MM.1S (cell line): Measurements from ENCODE around the gene ALKBH3.

Experiments used
- EZH2 ChIP-seq: fragments of 300-600 bp; sonication (generic); optimal IDR thresholded peaks from 2 replicates; pipeline ENCODE3; 2017; ENCODE audit warnings: low read depth, mild to moderate bottlenecking, antibody characterized with exemption, low read length, mixed read lengths
- EZH2phosphoT487 ChIP-seq: fragments of 300-600 bp; sonication (generic); IDR thresholded peaks from 2 replicates; pipeline ENCODE4 v1.6.1; 2018; ENCODE audit warnings: antibody characterized with exemption, low read length
- TF ChIP-seq, protein P1 (sequence below): fragments of 300-600 bp; sonication (generic); IDR thresholded peaks from 2 replicates; pipeline ENCODE4 v1.5.1; 2016; ENCODE audit warnings: antibody characterized with exemption, low read length, mixed read lengths

DNA sequence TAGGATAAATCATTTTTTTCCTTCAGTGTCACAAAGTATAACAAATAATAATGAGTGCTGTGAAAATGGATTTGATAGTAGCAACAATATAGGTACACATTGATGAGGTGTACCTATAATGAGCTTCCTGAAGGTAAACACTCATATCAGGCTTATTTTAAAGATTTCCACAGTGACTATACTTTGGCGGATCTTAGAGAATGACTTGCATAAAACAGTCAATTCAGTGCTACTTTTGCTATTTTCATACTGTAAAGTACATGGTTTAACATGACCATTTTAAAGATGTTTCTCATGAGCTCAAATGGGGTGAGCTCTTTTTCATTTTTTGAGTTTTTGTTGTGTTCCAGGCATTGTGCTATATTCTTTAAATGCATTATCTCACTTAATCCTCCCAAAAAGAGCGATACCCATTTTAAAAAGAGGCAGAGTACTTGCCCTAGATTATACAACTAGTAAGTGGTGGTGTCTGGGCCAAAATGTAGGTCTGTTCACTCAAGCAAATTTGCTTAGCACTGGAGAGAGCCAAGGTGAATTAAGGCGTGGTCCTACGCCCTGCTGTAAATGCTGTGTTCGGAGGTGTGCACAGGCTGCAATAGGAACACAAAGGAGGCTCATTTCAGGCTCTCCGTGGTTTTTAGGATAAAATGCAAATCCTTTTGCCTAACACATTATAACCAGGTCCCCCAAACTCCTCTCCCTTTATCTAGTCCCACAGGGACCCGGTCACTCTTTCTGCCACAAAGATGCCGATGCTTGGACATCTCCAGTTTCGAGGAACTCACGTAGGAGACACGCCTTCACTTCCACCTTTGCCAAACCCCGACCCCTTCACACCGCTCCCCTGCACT is 617 bp upstream of the ALKBH3 start:
- TF ChIP-seq EZH2 (no peak), EZH2phosphoT487 (no peak)
- TF ChIP-seq, protein P1, sequence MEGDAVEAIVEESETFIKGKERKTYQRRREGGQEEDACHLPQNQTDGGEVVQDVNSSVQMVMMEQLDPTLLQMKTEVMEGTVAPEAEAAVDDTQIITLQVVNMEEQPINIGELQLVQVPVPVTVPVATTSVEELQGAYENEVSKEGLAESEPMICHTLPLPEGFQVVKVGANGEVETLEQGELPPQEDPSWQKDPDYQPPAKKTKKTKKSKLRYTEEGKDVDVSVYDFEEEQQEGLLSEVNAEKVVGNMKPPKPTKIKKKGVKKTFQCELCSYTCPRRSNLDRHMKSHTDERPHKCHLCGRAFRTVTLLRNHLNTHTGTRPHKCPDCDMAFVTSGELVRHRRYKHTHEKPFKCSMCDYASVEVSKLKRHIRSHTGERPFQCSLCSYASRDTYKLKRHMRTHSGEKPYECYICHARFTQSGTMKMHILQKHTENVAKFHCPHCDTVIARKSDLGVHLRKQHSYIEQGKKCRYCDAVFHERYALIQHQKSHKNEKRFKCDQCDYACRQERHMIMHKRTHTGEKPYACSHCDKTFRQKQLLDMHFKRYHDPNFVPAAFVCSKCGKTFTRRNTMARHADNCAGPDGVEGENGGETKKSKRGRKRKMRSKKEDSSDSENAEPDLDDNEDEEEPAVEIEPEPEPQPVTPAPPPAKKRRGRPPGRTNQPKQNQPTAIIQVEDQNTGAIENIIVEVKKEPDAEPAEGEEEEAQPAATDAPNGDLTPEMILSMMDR, result no peak
